Astrocyte of the spinal cord (primary cell): ENCODE measurements around the gene SLIT1.

Experiments used
- DNase-seq: peaks from one replicate; pipeline ENCODE4 v3.0.0; 2011; ENCODE audit warnings: low read depth, low spot score
- H3K4me3 ChIP-seq: 2 replicates; pipeline ENCODE4 v1.5.1; 2011; ENCODE audit warnings: low read depth, mild to moderate bottlenecking, low read length, moderate library complexity
- in situ Hi-C: cut with HindIII; loops from 2 replicates; pipeline ENCODE4 v1.10.0; 2017; ENCODE audit warnings: low sequenced_read_pairs
- TF ChIP-seq, protein P1 (sequence below): IDR thresholded peaks from 2 replicates; pipeline ENCODE4 v1.5.1; 2012; ENCODE audit warnings: low read depth, mild to moderate bottlenecking, low read length, inconsistent platforms

Gene SLIT1

DNA sequence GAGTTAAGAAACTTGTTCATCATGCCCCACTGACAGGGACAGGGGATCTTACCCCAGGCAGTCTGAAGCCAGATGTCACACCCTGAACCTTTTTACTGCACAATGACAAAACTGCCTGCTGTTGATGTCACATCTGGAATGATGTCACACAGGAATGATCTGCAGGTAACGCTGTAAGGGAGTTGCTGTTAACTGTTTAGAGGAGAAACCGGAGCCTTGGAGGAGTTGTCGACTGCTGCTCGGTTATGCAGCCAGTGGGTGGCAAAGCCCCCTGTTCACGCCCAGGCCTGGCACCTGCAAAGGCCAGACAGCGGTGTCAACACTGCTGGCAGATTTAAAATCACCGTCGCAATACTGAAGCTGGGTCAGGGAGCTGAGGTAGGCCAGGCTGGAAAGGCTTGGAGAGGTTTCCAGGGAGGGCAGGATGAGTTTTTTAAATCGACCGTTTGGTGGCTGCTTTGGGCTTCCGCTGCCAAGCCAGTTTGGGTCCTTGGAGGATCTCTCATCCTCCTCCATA lies 10.0 kb upstream of the SLIT1 start:
- in situ Hi-C loops: no loop called here
- peak overlapping the region; percentile 46 for H3K4me3 ChIP-seq
- TF ChIP-seq, protein P1, sequence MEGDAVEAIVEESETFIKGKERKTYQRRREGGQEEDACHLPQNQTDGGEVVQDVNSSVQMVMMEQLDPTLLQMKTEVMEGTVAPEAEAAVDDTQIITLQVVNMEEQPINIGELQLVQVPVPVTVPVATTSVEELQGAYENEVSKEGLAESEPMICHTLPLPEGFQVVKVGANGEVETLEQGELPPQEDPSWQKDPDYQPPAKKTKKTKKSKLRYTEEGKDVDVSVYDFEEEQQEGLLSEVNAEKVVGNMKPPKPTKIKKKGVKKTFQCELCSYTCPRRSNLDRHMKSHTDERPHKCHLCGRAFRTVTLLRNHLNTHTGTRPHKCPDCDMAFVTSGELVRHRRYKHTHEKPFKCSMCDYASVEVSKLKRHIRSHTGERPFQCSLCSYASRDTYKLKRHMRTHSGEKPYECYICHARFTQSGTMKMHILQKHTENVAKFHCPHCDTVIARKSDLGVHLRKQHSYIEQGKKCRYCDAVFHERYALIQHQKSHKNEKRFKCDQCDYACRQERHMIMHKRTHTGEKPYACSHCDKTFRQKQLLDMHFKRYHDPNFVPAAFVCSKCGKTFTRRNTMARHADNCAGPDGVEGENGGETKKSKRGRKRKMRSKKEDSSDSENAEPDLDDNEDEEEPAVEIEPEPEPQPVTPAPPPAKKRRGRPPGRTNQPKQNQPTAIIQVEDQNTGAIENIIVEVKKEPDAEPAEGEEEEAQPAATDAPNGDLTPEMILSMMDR: no peak
- DNase-seq: no peak

DNA sequence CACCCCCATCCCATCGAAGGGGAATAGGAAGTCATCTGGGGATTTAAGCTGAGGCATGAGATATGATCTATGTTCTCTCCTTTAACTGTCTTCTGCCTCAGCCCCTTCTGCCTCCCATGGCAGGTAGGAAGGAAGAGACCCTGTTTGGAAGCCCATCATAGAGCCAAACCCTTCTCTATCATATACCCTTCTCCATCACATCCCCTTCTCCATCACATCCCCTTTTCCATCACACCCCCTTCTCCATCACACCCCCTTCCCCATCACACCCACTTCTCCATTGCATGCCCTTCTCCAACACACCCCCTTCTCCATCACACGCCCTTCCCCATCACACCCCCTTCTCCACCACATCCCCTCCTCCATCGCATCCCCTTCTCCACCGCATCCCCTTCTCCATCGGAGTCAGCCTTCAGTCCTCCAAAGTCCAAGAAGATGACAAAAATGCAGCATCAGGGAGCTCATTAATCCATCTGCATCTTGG lies 7.2 kb upstream of the SLIT1 start:
- TF ChIP-seq, protein P1: no peak
- no peak overlapping the region for H3K4me3 ChIP-seq
- in situ Hi-C loops: no loop called here
- no peak for DNase-seq

- TF ChIP-seq, protein P1: no peak
Measured at GRCh38 chr10:97190450-97190849, 4.7 kb upstream of the SLIT1 start.

DNA sequence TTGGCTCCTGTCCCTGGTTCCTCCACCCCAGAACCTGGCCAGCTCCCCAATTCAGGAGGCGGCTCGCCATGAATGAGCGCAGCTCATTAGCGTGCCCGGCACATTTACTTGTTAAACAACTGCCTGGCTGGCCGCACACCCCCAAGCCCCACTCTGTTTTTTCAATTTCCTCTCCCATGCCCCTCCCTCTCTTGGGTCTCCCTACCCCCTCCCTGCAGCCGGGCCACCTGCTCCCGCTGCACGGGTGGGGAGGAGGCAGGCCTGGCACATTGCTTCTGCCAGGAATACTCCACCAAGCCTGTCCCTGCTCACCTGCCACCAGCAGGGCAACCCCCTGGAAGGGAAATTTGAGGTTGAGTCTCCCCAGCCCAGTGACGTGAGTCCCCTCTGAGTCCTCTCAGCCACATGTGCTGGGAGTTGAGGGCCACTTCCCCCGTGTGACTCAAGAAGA lies 2.5 kb upstream of the SLIT1 start:
- H3K4me3 ChIP-seq: no peak overlapping the region
- TF ChIP-seq, protein P1: no peak

More at GRCh38 chr10:97190450-97190849, 4.7 kb upstream of the SLIT1 start:
- no peak for DNase-seq
- in situ Hi-C loops: no loop called here
- no peak overlapping the region for H3K4me3 ChIP-seq

DNA sequence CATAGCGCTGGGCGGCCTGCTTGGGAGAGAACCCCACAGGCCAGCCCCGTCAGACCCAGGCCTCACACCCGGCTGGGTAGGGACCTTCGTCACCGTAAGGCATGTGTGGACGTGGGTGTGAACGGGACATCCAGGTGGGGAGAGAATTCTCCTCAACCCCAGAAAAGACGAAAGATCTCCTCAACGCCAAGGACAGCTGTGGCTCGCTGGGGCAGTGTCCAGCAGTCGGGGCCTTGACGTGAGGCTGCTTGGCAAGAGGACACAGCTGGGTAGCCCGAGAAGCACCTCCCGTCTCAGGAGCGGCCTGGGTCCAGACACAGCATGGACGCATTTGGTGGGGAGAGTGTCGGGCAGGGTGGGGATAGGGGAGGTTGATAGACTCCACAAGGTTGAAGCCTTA lies 1.2 kb upstream of the SLIT1 start:
- H3K4me3 ChIP-seq: no peak overlapping the region
- in situ Hi-C loops: no loop called here
- TF ChIP-seq, protein P1: no peak
- DNase-seq: no peak

More for the DNA sequence above, 2.5 kb upstream of the SLIT1 start:
- in situ Hi-C loops: no loop called here
- no peak for DNase-seq

- in situ Hi-C loops: no loop called here
- TF ChIP-seq, protein P1: no peak
- H3K4me3 ChIP-seq: no peak overlapping the region
- no peak for DNase-seq
Measured at GRCh38 chr10:97184971-97185325, 811 bp downstream of the SLIT1 start.
